NCI-H2227 treated with DMSO at 0.1 percent for 48 hours (cell line): ENCODE results near the gene MAP4K2.
"Not testable (repeated sequence)": the region's sequence is repeated elsewhere in the genome, so short reads cannot be mapped to it uniquely, and the experiment has no call there.

Source experiments
- DNase-seq: peaks from one replicate; lab custom pipeline; 2025; lab: John Stamatoyannopoulos, UW

MAP4K2 gene

DNA sequence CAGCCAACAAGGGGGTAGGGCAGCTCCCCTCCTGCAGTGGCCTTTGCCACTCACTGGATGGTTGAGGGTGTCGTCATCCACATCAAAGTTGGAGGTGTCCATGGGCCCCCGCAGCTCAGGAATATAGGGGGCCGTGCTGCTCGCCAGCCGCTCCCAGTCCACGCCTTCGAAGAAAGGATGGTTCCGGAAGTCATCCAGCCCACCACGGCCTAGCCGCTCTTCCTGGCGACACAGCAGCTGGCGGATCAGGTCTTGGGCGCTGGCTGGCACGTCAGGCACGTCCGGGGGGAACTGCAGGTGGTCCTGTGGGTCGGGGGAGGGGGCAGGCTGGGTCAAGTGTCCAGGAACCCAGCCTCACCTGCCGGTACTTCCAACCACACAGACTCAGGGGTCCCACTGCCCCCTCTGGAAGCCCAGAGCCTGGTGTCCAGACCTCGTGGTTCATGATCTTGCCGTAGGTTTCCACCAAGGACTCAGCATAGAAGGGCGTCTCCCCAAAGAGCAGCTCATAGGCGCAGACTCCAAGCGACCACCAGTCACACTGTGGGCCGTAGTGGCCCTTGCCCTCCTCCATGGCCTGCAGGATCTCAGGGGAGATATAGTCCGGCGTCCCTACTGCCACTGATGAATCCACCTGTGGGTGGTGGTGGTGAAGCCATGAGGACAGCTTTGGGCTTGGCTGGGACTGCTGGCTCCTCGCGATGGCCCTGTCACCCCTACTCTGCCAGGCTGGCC is 35.8 kb upstream of the MAP4K2 start:
- no peak for DNase-seq

DNA sequence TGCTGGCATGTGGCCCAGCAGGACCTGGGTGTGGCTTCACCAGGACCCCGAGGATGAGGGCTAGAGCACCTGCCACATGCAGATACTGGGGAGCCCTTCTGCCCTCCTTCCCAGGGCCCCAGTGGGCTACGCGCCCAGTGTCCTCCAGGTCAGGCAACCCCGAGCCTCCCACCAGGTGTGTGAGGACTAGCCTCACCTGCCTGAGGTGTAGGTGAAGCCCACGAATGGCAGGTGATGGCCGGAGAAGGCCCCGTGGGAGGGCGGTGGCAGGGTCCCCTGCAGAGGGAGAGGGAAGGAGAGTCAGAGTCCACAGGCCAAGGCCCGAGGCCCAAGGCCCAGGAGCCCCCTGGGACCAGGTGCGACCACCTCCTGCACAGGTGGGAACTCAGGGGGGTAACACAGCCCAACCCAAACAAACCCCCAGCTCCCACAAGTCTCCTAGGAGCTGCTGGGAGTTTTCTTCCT is 34.9 kb upstream of the MAP4K2 start:
- no peak for DNase-seq

DNA sequence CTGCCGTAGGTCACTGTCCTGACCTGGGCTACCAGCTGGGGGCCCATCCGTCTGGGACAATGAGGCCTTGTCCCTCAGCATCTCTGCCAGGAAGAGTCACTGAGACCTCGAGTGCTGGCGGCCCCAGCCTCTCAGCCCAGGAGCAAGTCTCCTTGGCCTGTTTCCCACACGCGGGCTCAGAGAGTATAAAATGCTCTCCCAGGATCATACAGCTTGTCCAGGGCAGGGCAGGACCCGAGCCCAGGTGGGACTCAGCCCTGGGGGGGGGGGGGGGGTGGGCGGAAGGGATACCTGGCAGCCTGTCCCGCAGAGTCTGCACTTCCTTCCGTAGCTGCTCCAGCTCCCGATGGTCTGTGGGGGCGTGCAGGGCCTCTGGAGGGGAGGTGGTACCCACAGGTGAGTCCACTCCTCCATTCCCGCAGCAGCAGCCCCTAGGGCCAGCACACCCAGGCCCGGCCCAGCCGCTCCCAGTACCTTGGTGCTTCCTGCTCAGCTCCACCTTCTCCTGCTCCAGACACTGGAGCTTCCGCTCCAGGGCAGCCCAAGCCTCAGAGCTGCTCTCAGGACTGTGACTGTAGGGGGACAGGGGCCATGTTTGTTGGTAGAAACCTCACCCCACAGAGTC is 33.5 kb upstream of the MAP4K2 start:
- DNase-seq: no peak

DNA sequence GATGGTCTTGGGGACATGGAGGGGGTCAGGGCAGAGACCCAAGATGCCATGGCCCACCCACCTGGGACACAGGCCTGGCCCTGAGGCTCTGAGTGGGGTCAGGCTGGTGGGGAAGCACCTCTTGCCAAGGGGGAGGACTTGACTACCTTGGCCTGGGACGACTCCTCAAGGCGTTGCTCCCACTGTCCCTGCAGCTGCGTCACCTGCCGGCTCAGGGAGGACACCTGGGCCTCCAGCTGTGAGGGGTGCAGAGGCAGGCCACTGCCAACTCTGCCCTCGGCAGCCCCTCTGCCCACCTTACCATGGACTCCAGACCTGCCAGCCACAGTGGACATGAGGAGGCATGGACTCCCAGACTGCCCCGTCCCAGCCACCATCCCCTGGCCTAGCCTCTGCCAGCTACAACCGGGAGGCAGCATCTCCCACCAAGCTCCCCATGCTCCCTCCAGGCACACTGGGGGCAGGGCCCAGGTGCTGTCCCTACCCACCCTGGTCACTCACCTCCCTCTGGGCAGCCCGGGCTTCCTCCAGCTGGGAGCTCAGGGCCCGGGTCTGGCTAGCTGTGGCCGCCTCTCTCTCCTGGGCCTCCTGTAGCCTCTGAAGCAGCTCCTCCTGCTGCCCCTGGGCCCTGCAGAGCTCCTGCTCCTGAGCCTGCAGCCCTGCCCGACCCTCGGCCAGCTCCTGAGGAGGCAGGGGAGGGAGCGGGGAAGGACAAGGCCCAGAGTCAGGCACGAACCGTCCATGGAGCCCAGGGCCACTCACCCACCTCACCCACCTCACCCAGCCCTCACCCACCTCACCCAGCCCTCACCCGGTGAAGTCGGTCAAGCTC is 32.8 kb upstream of the MAP4K2 start:
- DNase-seq: no peak

DNA sequence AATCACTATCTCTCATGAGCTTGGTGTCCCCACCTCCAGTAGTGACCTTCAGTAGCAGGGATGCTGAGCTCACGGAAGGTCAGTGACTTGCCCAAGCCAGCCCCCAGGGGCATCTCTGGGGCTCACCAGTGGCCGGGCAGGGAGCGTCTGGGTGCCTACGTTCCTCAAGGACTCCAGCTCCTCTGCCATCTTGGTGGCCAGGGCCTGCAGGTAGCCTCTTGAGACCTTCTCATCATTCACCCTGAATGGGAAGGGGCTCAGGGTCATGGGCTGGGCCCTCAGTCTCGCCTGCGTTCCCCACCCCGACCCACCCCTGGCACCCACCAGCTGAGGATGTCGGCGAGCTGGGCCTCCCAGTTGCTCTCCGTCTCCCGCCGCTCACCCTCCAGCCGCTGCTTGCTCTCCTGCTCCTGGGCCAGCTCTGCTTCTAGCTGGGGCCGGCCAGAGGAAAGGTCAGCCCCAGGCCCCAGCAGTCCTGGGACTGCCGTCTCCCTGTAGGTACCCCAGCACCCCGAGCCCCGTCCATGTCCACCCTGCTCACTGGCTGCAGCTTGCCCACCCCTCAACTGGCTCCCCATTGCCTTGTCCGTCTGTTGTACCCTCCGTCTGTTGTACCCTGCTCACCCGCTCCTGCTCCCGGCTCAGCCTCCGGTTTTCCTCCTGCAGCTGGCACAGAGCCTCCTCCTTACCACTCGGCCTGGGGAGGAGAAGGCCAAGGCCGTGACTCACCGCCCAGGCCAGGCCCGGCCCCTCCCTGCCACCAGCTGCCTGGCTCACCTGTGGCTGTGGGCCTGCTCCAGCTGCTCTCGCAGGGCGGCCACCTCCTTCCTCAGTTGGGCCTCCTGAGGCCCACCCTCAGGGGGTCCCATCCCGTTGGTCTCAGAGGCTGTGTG is 32.0 kb upstream of the MAP4K2 start:
- DNase-seq: no peak

DNA sequence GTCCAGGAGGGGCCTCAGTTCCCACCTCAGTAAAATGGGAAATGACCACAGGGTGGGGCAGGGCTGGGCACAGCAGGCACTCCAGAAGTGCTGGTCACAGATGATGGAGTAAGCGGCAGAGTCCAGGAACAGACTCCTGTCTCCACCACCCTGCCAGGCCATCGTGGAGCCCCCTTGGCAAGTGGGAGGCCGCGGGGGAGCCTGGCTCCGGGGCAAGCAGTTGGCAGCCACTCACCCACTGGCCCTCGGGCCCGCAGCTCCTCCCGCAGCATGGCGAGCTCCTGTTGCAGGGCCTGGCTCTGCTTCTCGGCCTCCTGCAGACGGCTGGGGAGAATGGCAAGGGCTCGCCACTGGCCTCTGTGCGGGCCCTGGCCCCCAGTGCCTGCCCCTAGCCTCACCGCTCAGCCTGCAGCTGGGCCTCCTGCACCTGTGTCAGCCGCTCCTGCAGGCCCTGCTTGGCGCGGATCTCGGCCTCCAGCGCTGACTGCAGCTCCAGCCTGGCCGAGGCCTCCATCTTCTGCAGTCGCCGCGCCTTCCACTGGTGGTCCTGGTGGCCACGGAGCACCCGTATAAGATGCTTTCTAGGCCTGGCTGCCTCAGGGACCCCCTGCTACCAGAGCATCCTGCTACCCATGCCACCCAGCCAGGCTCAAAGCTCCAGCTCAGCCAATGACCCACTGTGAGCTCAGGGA is 31.2 kb upstream of the MAP4K2 start:
- no peak for DNase-seq

DNA sequence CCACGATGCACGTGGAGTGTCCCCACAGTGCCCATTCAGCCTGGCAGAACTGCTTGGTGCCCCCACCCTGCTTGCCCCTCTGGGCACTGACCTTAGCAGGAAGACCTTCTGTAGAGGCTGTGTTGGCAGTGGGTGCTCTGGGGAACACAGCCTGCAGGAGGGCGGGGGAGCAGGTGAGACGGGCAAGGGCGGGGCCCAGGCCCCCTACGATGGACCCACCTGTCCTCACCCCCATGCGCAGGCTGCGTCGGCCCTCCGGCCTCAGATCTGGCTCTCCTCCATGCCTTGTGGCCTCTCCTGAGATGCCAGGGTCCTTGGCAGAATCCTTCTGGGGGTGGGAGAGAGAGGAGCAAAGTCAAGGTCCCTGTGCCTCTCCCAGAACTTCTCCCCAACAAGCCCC is 30.5 kb upstream of the MAP4K2 start:
- DNase-seq: no peak

DNA sequence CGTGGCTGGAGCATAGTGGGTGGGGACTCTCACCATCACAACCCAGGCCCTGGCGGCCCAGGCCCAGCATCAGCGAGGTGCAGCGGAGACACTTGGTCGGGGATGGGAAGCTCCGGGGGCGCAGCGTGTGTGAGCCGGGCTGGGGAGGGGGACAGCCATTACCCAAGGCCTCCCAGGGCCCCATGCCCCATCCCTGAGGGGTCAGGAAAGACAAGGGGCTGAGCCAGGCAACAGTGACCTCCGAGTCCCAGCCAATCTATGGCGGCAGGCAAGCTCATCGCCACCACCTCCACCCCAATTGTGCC is 30.1 kb upstream of the MAP4K2 start:
- DNase-seq: no peak

DNA sequence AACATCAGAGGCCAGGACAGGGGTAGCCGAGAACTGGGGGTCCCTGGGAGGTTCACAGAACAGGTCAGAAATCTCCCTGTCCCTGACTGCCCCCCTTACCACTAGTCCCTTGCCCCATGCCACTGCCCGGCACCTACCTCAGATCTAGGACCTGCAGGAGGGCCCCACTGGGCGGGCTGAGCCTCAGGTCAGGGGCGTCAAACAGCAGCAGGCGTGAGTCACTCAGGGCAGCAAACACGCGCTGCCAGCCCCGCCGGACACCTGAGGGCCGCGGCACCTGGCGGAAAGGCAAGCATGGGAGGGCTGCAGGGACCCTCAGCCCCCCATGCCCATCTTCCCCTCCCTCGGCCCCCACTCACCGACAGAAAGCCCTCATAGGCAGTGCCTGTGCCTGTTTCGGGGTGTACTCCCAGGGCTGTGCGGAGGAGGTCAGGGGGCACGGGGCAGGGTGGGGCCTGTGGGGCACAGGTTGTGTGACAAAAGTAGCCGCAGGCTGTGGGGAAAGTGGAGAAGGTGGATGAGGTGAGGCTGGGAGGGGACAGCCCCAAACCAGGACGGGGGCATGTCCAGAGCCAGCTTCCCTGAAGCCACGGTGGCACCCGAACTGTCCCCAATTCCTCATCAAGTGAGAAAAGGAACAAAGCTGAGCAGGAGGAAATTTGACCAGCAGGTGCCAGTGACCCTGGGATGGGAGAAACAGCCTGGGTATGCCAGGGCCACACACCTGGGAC is 29.6 kb upstream of the MAP4K2 start:
- no peak for DNase-seq

DNA sequence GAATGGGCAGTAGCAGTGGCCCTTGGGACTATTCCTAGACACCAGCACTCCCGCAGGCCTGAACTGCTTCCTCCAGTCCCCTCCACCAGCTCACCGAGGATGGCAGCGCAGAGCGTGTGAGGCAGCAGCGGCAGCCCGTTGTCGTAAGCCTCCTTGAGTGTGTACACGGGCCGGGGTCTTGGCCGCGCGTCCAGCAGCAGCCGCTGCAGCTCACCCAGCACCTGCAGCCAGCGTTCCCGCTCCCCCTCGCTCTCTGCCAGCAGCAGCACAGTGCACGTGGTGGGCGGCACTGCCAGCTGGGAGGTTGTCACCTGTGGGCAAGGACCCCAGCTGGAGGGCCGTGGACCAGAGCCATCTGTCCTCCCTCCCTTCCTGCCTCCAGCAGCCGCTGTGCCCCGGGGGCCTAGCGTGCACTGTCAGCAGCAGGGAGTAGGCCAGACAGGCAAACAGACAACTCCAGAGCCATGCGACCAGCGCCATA is 28.4 kb upstream of the MAP4K2 start:
- peak; percentile 16 for DNase-seq

DNA sequence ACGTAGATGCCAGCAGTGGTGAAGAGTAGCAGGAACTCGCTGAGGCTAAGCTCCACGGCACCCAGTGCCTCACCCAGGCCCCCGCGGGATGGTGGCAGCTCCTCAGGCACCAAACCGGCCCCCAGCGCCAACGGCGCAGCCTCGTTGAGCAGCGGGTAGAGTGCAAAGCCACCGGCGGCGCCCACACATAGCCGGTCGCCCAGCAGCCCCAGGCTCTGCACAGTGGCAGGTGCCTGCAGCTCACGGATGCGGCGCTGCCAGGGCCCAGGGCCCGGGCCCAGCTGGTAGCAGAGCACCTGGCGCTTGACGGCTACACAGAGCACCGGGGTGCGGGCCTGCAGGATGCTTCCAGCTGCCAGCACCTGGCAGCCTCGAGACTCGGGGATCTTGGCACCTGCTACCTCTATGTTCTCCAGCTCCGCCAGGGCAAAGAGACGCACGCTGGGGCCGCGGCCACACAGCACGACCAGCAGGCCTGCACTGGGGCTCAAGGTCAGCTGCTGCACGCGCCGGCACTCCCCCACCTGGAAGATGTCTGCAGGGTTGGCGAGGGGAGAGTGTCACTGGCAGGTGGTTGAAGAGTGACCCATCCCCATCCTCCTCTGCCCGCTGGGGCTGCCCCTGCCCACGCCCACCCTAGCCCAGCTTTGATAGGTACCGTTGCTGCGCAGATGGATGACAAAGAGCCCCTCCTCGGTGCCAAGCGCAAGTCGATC is 26.7 kb upstream of the MAP4K2 start:
- no peak for DNase-seq

DNA sequence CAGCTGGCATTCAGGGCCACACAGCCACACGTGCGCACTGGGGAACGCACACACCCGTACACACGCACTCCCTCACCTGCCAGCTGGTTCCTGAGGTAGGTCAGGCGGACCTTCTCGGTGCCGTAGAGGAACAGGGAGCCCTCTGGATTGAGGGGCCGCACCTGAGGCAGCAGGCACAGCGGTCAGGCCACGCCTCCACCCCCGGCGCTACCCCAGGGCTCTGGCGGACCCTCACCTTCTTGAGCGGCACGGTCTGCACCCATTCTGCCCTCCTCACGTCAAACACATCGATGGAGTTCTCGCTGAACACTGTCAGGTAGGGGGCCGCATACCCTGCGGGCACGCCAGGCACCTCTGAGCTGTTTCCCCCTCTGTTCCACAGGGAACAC is 24.4 kb upstream of the MAP4K2 start:
- no peak for DNase-seq

DNA sequence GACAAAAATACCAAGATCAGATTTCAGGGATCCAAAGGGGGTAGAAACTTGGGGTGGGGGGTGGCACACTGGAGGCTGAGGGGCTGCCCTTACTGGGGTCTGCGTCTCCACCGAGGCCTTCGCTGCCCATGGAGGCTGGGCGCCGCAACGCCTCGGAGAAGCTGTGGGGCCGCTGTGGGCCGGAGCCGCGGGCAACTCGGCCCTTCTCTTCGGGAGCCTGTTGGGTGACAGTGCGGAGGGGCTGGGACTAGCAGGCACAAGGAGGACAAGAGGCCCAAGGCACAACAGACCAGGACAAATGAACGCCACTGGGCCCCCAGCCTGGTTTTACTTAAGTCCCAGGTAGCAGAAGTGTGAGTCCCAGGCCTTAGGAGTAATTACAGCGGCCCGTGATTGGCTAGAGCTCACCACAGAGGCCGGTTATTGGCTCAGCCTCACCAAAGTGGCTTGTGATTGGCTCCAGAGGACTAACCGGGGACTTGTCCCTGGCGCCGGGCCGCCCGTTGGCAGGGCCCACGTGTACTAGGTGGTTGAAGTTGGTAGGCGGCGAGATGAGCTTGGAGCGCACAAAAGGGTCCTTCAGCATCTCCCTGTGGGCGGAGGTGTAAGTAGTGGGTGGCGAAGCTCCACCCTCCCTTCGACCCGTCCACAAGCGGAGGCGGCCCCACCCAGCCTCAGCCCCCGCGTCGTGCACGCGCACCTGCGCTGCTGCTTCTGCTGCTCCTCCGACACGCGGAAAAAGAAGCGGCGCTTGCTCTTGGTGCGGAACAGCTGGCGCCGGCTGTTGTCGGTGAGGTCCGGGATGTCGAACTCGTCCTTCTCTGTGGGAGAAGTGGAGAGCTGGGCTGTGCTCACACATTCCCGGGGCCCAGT is 23.8 kb upstream of the MAP4K2 start:
- DNase-seq: no peak

DNA sequence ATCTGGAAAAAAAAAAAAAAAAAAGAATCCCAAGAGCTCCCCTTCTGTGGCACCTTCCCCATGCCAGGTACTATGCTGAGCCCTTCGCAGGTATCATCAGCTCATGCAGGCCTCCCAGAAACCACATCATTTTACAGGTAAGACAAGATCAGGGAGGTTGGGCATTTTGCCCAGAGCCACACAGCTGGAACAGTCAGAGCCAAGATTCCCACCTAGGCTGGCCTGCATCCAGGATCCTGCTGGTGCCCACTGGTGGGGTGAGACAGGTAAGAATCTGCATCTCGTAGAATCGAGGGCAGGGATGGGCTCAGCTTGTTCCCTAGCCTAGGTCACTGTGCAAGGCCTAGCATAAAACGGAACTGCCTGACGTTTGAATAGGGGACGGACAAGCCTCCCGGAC is 23.0 kb upstream of the MAP4K2 start:
- DNase-seq: no peak

DNA sequence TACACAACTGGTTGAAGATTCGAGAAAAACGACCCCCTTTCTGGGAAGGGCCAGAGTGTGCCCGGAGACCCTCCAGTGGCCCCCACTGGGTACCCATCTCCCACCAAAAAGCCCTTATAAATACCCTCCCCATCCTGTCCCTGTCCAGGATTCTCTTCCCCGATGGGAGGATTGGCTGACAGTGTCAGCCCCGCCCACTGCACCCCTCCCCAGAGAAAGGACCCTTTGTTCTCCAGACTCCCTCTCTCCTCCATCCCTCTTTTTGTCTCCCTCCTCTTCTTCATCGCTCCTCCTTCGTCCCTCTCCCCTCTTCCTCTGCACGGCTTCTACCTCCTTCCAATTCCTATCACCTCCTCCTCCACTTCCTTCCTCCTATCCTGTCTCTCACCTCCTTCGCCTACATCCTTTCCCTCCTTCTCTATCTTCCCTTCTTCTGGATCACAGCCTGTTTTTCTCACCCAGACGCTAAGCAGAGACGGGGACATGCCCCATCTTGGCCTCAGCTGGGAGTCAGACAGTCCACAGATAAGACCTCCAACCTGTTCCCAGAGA is 20.6 kb upstream of the MAP4K2 start:
- DNase-seq: no peak

DNA sequence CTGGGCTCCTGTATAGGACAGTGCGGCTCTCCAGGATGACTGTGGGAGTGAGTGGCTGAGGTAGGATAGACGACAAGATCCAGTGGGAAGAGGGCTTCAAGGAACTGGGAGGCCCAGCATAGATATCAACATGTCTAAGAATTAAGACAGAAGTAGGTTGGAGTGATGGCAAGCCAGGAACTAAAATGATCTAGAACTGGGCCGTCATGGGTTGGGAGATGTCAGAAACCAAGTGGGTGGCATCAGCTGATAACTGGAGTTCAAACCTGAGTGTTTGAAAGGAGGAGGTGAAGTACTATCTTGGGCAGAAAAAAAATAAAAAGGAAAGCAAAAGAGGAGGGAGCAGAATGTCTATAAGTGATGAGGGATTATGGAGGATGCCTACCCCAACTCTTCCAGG is 14.5 kb upstream of the MAP4K2 start:
- no peak for DNase-seq

DNA sequence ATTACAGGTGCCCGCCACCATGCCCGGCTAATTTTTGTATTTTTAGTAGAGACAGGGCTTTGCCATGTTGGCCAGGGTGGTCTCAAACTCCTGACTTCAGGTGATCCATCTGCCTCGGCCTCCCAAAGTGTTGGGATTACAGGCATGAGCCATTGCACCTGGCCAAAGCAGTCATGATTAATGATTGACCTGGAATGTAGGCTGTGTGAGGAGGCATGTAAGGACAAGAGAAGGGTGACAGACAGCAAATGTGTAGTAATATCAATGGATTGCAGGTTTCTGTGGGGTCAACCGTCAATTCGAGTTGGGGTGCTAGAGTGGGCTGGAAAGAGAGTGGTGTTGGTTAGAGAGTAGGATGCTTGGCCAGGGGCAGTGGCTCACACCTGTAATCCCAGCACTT is 12.4 kb upstream of the MAP4K2 start:
- not testable (repeated sequence) for DNase-seq

DNA sequence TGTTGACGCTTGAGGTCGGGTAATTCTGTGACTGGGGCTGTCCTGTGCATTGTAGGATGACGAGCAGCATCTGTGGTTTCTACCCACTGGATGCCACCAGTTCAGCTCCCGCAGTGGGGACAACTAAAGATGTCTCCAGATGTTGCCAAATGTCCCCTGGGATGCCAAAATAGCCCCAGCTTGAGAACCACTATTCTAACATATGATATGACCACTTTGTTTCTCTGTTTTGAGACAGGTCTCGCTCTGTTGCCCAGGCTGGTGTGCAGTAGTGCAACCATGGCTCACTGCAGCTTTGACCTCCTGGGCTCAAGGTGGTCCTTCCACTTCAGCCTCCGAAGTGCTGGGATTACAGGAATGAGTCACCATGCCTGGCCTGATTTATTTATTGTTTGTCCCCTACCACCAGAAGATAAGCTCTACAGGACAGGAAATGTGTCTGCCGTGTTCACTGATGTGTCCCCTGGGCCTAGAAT is 11.7 kb upstream of the MAP4K2 start:
- DNase-seq: no peak

DNA sequence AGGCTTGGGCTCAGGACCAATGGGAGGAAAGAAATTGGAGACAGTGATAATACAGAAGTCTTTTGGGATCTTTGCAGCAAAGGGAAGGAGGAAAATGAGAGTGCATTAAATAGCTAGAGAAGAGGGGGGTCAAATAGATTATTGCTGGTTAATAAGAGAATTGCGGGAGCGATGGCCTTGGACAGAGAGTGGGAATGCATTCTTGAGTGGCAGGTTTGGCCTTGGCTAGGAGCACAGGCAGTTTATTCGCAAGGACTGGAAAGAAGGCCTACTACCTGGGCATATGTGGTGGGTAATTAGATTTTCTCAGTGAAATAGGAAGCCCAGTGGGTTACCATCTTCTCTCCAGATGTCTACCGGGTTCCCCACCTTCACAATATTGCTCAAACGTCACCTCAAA is 10.8 kb upstream of the MAP4K2 start:
- no peak for DNase-seq
